SU-DHL-6 (cell line): ENCODE data around the gene NDUFS1.
"Not testable (repeated sequence)": the region's sequence is repeated elsewhere in the genome, so short reads cannot be mapped to it uniquely, and the experiment has no call there.

Source experiments
- H2AFZ ChIP-seq: fragments of 200-600 bp; sonication (generic); 2 replicates; pipeline ENCODE4 v1.6.1; 2014; ENCODE audit warnings: low read depth, mild to moderate bottlenecking, moderate library complexity, mixed read lengths, antibody characterized with exemption, low read length; ENCODE audit not compliant: severe bottlenecking
- H3F3A ChIP-seq: fragments of 200-600 bp; shearing (Covaris generic); 2 replicates; pipeline ENCODE4 v1.6.0; 2016; ENCODE audit warnings: antibody characterized with exemption, mild to moderate bottlenecking; ENCODE audit not compliant: insufficient read depth
- H3K27ac ChIP-seq: fragments of 200-600 bp; sonication (generic); 2 replicates; pipeline ENCODE4 v1.5.1; 2016; ENCODE audit warnings: low read depth, mild to moderate bottlenecking, low read length, moderate library complexity, mixed read lengths
- H3K27me3 ChIP-seq: fragments of 200-600 bp; sonication (generic), shearing (Covaris generic); 2 replicates; pipeline ENCODE4 v1.6.0; 2014; ENCODE audit warnings: mild to moderate bottlenecking, low read length
- H3K36me3 ChIP-seq: fragments of 200-600 bp; sonication (generic); 2 replicates; pipeline ENCODE4 v1.6.1; 2014; ENCODE audit warnings: mild to moderate bottlenecking, low read length, mixed read lengths
- H3K4me2 ChIP-seq: fragments of 300-600, 200-600 bp; shearing (Covaris generic), sonication (generic); 2 replicates; pipeline ENCODE4 v1.6.0; 2014; ENCODE audit warnings: low read length, low read depth, mild to moderate bottlenecking; ENCODE audit not compliant: poor library complexity, severe bottlenecking
- H3K4me3 ChIP-seq: fragments of 200-600 bp; sonication (generic); 2 replicates; pipeline ENCODE4 v1.5.1; 2014; ENCODE audit warnings: antibody characterized with exemption, low read length, mild to moderate bottlenecking, mixed read lengths; ENCODE audit not compliant: insufficient read depth, poor library complexity, severe bottlenecking
- H3K79me2 ChIP-seq: fragments of 200-600 bp; sonication (generic); 2 replicates; pipeline ENCODE4 v1.6.1; 2014; ENCODE audit warnings: mild to moderate bottlenecking, low read length, moderate library complexity; ENCODE audit not compliant: insufficient read depth
- H3K9ac ChIP-seq: fragments of 200-600 bp; sonication (generic); 2 replicates; pipeline ENCODE4 v1.7.0; 2014; ENCODE audit warnings: mild to moderate bottlenecking, low read length
- H3K9me2 ChIP-seq: fragments of 200-600 bp; sonication (generic); replicated peaks from 2 replicates; pipeline ENCODE4 v1.6.1; 2014; ENCODE audit warnings: low read length; ENCODE audit not compliant: insufficient read depth
- H3K9me3 ChIP-seq: fragments of 200-600 bp; sonication (generic); 2 replicates; pipeline ENCODE4 v1.6.1; 2014; ENCODE audit warnings: low read length, mixed read lengths; ENCODE audit not compliant: insufficient read depth
- H4K20me1 ChIP-seq: fragments of 200-600 bp; sonication (generic); 2 replicates; pipeline ENCODE4 v1.6.1; 2014; ENCODE audit warnings: low read depth, mild to moderate bottlenecking, antibody characterized with exemption, low read length, moderate library complexity, mixed read lengths
- EZH2phosphoT487 ChIP-seq: fragments of 200-600 bp; sonication (generic), shearing (Covaris generic); conservative IDR thresholded peaks from 2 replicates; pipeline ENCODE4 v1.6.1; 2018; ENCODE audit warnings: mild to moderate bottlenecking, antibody characterized with exemption, low read length, moderate library complexity, mixed read lengths
- TF ChIP-seq, protein P1 (sequence below): fragments of 200-600 bp; sonication (generic); IDR thresholded peaks from one replicate; pipeline ENCODE4 v1.5.1; 2017; ENCODE audit warnings: antibody characterized with exemption, mild to moderate bottlenecking, low read length, moderate library complexity; ENCODE audit not compliant: insufficient read depth, poor library complexity, severe bottlenecking

Gene NDUFS1

DNA sequence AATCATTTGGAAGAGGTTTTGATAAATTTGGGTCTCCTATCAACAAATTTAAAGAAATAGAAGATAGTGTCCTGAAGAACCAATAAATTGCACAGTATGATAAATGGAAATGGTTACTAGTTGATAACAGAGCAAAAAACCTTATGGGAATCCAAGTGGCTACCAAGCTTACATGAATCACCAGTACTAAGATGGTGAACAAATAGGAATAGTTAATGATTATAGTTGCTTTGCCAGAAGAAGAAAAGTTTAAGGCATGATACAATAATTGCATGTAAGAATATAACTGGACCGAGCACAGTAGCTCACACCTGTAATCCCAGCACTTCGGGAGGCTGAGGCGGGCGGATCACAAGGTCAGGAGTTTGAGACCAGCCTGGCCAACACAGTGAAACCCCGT is 53.7 kb downstream of the NDUFS1 start:
- no peak overlapping the region for H3K27ac ChIP-seq
- H3K4me2 ChIP-seq, result no peak overlapping the region
- H3K36me3 ChIP-seq, result no peaks in the 10 kb centered on the region
- no peak overlapping the region for H2AFZ ChIP-seq
- no peaks in the 10 kb centered on the region for H3K9me3 ChIP-seq
- H3K79me2 ChIP-seq, result no peaks in the 10 kb centered on the region
- no peaks in the 10 kb centered on the region for H3K27me3 ChIP-seq
- no peaks in the 10 kb centered on the region for H3F3A ChIP-seq
- H3K9me2 ChIP-seq, result no peaks in the 10 kb centered on the region
- H3K4me3 ChIP-seq, result no peak overlapping the region
- H3K9ac ChIP-seq, result no peak overlapping the region
- no peaks in the 10 kb centered on the region for H4K20me1 ChIP-seq
- no peak for TF ChIP-seq EZH2phosphoT487
- TF ChIP-seq, protein P1, sequence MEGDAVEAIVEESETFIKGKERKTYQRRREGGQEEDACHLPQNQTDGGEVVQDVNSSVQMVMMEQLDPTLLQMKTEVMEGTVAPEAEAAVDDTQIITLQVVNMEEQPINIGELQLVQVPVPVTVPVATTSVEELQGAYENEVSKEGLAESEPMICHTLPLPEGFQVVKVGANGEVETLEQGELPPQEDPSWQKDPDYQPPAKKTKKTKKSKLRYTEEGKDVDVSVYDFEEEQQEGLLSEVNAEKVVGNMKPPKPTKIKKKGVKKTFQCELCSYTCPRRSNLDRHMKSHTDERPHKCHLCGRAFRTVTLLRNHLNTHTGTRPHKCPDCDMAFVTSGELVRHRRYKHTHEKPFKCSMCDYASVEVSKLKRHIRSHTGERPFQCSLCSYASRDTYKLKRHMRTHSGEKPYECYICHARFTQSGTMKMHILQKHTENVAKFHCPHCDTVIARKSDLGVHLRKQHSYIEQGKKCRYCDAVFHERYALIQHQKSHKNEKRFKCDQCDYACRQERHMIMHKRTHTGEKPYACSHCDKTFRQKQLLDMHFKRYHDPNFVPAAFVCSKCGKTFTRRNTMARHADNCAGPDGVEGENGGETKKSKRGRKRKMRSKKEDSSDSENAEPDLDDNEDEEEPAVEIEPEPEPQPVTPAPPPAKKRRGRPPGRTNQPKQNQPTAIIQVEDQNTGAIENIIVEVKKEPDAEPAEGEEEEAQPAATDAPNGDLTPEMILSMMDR, result no peak

DNA sequence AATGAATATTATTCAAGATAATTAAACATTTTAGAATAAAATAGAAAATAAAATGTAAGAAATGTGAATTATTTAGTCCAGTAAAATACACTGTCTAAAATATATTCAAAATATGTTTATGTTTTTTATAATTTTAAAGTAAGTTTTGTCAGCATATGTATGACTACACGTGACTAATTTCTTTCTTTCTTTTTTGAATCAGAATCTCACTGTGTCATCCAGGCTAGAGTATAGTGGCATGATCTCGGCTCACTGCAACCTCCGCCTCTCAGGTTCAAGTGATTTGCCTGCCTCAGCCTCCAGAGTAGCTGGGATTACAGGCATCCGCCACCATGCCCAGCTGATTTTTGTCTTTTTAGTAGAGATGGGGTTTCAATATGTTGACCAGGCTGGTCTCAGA is 54.2 kb downstream of the NDUFS1 start:
- Histone ChIP-seq H4K20me1 (no peaks in the 10 kb centered on the region), H3K4me3 (no peak overlapping the region), H3K27ac (no peak overlapping the region), H3K27me3 (no peaks in the 10 kb centered on the region), H3K79me2 (no peaks in the 10 kb centered on the region), H3K9me2 (no peaks in the 10 kb centered on the region), H3F3A (no peaks in the 10 kb centered on the region), H3K9ac (no peak overlapping the region), H3K4me2 (no peak overlapping the region), H3K36me3 (no peaks in the 10 kb centered on the region), H3K9me3 (no peaks in the 10 kb centered on the region), H2AFZ (no peak overlapping the region)
- TF ChIP-seq, protein P1, result no peak
- TF ChIP-seq EZH2phosphoT487, result no peak

DNA sequence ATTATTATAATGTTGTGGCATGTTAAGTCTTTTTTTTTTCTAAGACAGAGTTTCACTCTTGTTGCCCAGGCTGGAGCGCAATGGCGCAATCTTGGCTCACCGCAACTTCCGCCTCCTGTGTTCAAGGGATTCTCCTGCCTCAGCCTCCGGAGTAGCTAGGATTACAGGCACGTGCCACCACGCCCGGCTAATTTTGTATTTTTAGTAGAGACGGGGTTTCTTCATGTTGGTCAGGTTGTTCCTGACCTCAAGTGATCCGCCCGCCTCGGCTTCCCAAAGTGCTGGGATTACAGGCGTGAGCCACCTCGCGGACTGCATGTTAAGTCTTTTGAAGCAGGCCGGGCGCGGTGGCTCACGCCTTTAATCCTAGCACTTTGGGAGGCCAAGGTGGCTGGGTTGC is 60.4 kb downstream of the NDUFS1 start:
- not testable (repeated sequence) for H3K27me3 ChIP-seq, H3K4me3 ChIP-seq, H3F3A ChIP-seq, H2AFZ ChIP-seq, H3K4me2 ChIP-seq, H3K9me2 ChIP-seq, H3K79me2 ChIP-seq, H3K9me3 ChIP-seq, H3K36me3 ChIP-seq, H3K27ac ChIP-seq, H4K20me1 ChIP-seq, H3K9ac ChIP-seq

DNA sequence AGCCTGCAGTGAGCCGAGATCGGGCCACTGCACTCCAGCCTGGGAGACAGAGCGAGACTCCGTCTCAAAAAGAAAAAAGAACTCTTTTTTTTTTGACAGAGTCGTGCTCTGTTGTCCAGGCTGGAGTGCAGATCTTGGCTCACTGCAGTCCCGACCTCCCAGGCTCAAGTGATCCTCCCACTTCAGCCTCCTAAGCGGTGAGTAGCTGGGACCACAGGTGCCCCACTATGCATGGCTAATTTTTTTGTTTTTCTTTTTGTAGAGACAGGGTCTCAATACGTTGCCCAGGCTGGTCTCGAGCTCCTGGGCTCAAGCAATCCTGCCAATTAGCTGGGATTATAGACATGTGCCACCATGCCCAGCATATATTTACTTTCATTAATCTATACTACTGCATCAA is 60.8 kb downstream of the NDUFS1 start:
- H2AFZ ChIP-seq, result no peak overlapping the region
- H3K4me3 ChIP-seq, result no peak overlapping the region
- H3K9ac ChIP-seq, result no peak overlapping the region
- no peaks in the 10 kb centered on the region for H3K27me3 ChIP-seq
- H3F3A ChIP-seq, result no peaks in the 10 kb centered on the region
- no peak for TF ChIP-seq EZH2phosphoT487
- TF ChIP-seq, protein P1, result no peak
- H3K9me3 ChIP-seq, result no peaks in the 10 kb centered on the region
- H3K9me2 ChIP-seq, result no peaks in the 10 kb centered on the region
- H3K4me2 ChIP-seq, result no peak overlapping the region
- H4K20me1 ChIP-seq, result no peaks in the 10 kb centered on the region
- no peak overlapping the region for H3K27ac ChIP-seq
- H3K36me3 ChIP-seq, result no peaks in the 10 kb centered on the region
- no peaks in the 10 kb centered on the region for H3K79me2 ChIP-seq
